ENCODE measurements around the gene MRPL1. TPM values are rescaled to one million over a fixed set of nuclear protein-coding genes. Genes with fewer than 3 reads are reported as not detected.

The MRPL1 gene
- polyA plus RNA-seq, 4 donors, result 21.9 to 61.8 (median 32.1) TPM

GRCh38 chr4:77843628-77844027 lies 19.0 kb upstream of the MRPL1 start:
- Histone ChIP-seq H3K27me3 (ENCODE audit: control insufficient read depth in 3 of 3, insufficient read depth in 3 of 3, low read length in 3 of 3) (no peaks in the 10 kb centered on the region), H3K4me1 (ENCODE audit: control insufficient read depth in 3 of 3, insufficient read depth in 2 of 3, low read depth in 1 of 3, low read length in 2 of 3) (no peaks in the 10 kb centered on the region), H3K36me3 (ENCODE audit: control insufficient read depth in 3 of 3, insufficient read depth in 2 of 3, low read depth in 1 of 3, low read length in 3 of 3) (no peaks in the 10 kb centered on the region), H3K27ac (ENCODE audit: low read depth in 1 of 3, low read length in 2 of 3) (no peak overlapping the region), H3K4me3 (ENCODE audit: low read depth in 1 of 3, low read length in 3 of 3) (no peak overlapping the region), H3K9me3 (ENCODE audit: control insufficient read depth in 2 of 2, insufficient read depth in 1 of 2, low read depth in 1 of 2, low read length in 1 of 2) (no peaks in the 10 kb centered on the region)
- WGBS, 3 donors, result 52 to 79% (median 69%) methylated on average over 1 of the region's 1 CpG
- FAIRE-seq (no peak), DNase-seq (no peak)

GRCh38 chr4:77844363-77844762 lies 18.3 kb upstream of the MRPL1 start:
- Histone ChIP-seq H3K4me1 (ENCODE audit: control insufficient read depth in 3 of 3, insufficient read depth in 2 of 3, low read depth in 1 of 3, low read length in 2 of 3) (no peaks in the 10 kb centered on the region), H3K36me3 (ENCODE audit: control insufficient read depth in 3 of 3, insufficient read depth in 2 of 3, low read depth in 1 of 3, low read length in 3 of 3) (no peaks in the 10 kb centered on the region), H3K9me3 (ENCODE audit: control insufficient read depth in 2 of 2, insufficient read depth in 1 of 2, low read depth in 1 of 2, low read length in 1 of 2) (no peaks in the 10 kb centered on the region), H3K4me3 (ENCODE audit: low read depth in 1 of 3, low read length in 3 of 3) (no peak overlapping the region), H3K27ac (ENCODE audit: low read depth in 1 of 3, low read length in 2 of 3) (no peak overlapping the region), H3K27me3 (ENCODE audit: control insufficient read depth in 3 of 3, insufficient read depth in 3 of 3, low read length in 3 of 3) (no peaks in the 10 kb centered on the region)
- DNase-seq, result no peak
- WGBS, 3 donors, result 93 to 100% (median 95%) methylated on average over 1 of the region's 1 CpG
- FAIRE-seq, result no peak

- DNase-seq (no peak), FAIRE-seq (peak; percentile 19)
- H3K9me3 ChIP-seq (ENCODE audit: control insufficient read depth in 2 of 2, insufficient read depth in 1 of 2, low read depth in 1 of 2, low read length in 1 of 2), result no peaks in the 10 kb centered on the region
- no peaks in the 10 kb centered on the region for H3K27me3 ChIP-seq (ENCODE audit: control insufficient read depth in 3 of 3, insufficient read depth in 3 of 3, low read length in 3 of 3)
- no peaks in the 10 kb centered on the region for H3K36me3 ChIP-seq (ENCODE audit: control insufficient read depth in 3 of 3, insufficient read depth in 2 of 3, low read depth in 1 of 3, low read length in 3 of 3)
- no peaks in the 10 kb centered on the region for H3K4me1 ChIP-seq (ENCODE audit: control insufficient read depth in 3 of 3, insufficient read depth in 2 of 3, low read depth in 1 of 3, low read length in 2 of 3)
- no peak overlapping the region for H3K4me3 ChIP-seq (ENCODE audit: low read depth in 1 of 3, low read length in 3 of 3)
- no peak overlapping the region for H3K27ac ChIP-seq (ENCODE audit: low read depth in 1 of 3, low read length in 2 of 3)
- WGBS, 3 donors, result 62 to 97% (median 74%) methylated on average over 1 of the region's 1 CpG
Observed at GRCh38 chr4:77845400-77845799, 17.2 kb upstream of the MRPL1 start.

GRCh38 chr4:77845929-77846328 lies 16.7 kb upstream of the MRPL1 start:
- no peak for DNase-seq
- H3K27me3 ChIP-seq (ENCODE audit: control insufficient read depth in 3 of 3, insufficient read depth in 3 of 3, low read length in 3 of 3), result no peaks in the 10 kb centered on the region
- WGBS, 3 donors, result 80 to 84% (median 81%) methylated on average over 3 of the region's 3 CpGs
- no peak overlapping the region for H3K27ac ChIP-seq (ENCODE audit: low read depth in 1 of 3, low read length in 2 of 3)
- H3K4me3 ChIP-seq (ENCODE audit: low read depth in 1 of 3, low read length in 3 of 3), result no peak overlapping the region
- no peak for FAIRE-seq
- H3K4me1 ChIP-seq (ENCODE audit: control insufficient read depth in 3 of 3, insufficient read depth in 2 of 3, low read depth in 1 of 3, low read length in 2 of 3), result no peaks in the 10 kb centered on the region
- H3K36me3 ChIP-seq (ENCODE audit: control insufficient read depth in 3 of 3, insufficient read depth in 2 of 3, low read depth in 1 of 3, low read length in 3 of 3), result no peaks in the 10 kb centered on the region
- H3K9me3 ChIP-seq (ENCODE audit: control insufficient read depth in 2 of 2, insufficient read depth in 1 of 2, low read depth in 1 of 2, low read length in 1 of 2), result no peaks in the 10 kb centered on the region

- Histone ChIP-seq H3K36me3 (ENCODE audit: control insufficient read depth in 3 of 3, insufficient read depth in 2 of 3, low read depth in 1 of 3, low read length in 3 of 3) (no peaks in the 10 kb centered on the region), H3K9me3 (ENCODE audit: control insufficient read depth in 2 of 2, insufficient read depth in 1 of 2, low read depth in 1 of 2, low read length in 1 of 2) (no peaks in the 10 kb centered on the region), H3K27ac (ENCODE audit: low read depth in 1 of 3, low read length in 2 of 3) (no peak overlapping the region), H3K4me3 (ENCODE audit: low read depth in 1 of 3, low read length in 3 of 3) (no peak overlapping the region), H3K27me3 (ENCODE audit: control insufficient read depth in 3 of 3, insufficient read depth in 3 of 3, low read length in 3 of 3) (no peaks in the 10 kb centered on the region), H3K4me1 (ENCODE audit: control insufficient read depth in 3 of 3, insufficient read depth in 2 of 3, low read depth in 1 of 3, low read length in 2 of 3) (no peaks in the 10 kb centered on the region)
- 91 to 95% (median 93%) methylated on average over 6 of the region's 6 CpGs for WGBS, 3 donors
- FAIRE-seq, result no peak
- DNase-seq, result no peak
Observed at GRCh38 chr4:77848508-77848907, 14.1 kb upstream of the MRPL1 start.

GRCh38 chr4:77849278-77849965 lies 13.2 kb upstream of the MRPL1 start:
- peaks cover 0 to 3% (median 0%) of the 10 kb centered on the region in 3 donors for H3K4me1 ChIP-seq (ENCODE audit: control insufficient read depth in 3 of 3, insufficient read depth in 2 of 3, low read depth in 1 of 3, low read length in 2 of 3)
- no peak overlapping the region for H3K4me3 ChIP-seq (ENCODE audit: low read depth in 1 of 3, low read length in 3 of 3)
- H3K27me3 ChIP-seq (ENCODE audit: control insufficient read depth in 3 of 3, insufficient read depth in 3 of 3, low read length in 3 of 3), result no peaks in the 10 kb centered on the region
- DNase-seq (no peak), FAIRE-seq (no peak)
- no peaks in the 10 kb centered on the region for H3K9me3 ChIP-seq (ENCODE audit: control insufficient read depth in 2 of 2, insufficient read depth in 1 of 2, low read depth in 1 of 2, low read length in 1 of 2)
- 84 to 91% (median 88%) methylated on average over 12 of the region's 12 CpGs for WGBS, 3 donors
- H3K27ac ChIP-seq (ENCODE audit: low read depth in 1 of 3, low read length in 2 of 3), result no peak overlapping the region
- H3K36me3 ChIP-seq (ENCODE audit: control insufficient read depth in 3 of 3, insufficient read depth in 2 of 3, low read depth in 1 of 3, low read length in 3 of 3), result no peaks in the 10 kb centered on the region

- DNase-seq (peak in 1 of 2 donors; percentile 57), FAIRE-seq (no peak)
- Histone ChIP-seq H3K9me3 (ENCODE audit: control insufficient read depth in 2 of 2, insufficient read depth in 1 of 2, low read depth in 1 of 2, low read length in 1 of 2) (no peaks in the 10 kb centered on the region), H3K27me3 (ENCODE audit: control insufficient read depth in 3 of 3, insufficient read depth in 3 of 3, low read length in 3 of 3) (no peaks in the 10 kb centered on the region), H3K4me1 (ENCODE audit: control insufficient read depth in 3 of 3, insufficient read depth in 2 of 3, low read depth in 1 of 3, low read length in 2 of 3) (peaks cover 0 to 3% (median 0%) of the 10 kb centered on the region in 3 donors), H3K27ac (ENCODE audit: low read depth in 1 of 3, low read length in 2 of 3) (peak overlapping the region in 2 of 3 donors; percentile 24 to 80), H3K4me3 (ENCODE audit: low read depth in 1 of 3, low read length in 3 of 3) (no peak overlapping the region), H3K36me3 (ENCODE audit: control insufficient read depth in 3 of 3, insufficient read depth in 2 of 3, low read depth in 1 of 3, low read length in 3 of 3) (no peaks in the 10 kb centered on the region)
- WGBS, 3 donors, result 55 to 66% (median 62%) methylated on average over 7 of the region's 7 CpGs
Observed at GRCh38 chr4:77852892-77853495, 9.6 kb upstream of the MRPL1 start.

- WGBS, 3 donors, result 58 to 81% (median 64%) methylated on average over 7 of the region's 7 CpGs
- H3K27me3 ChIP-seq (ENCODE audit: control insufficient read depth in 3 of 3, insufficient read depth in 3 of 3, low read length in 3 of 3), result no peaks in the 10 kb centered on the region
- no peaks in the 10 kb centered on the region for H3K9me3 ChIP-seq (ENCODE audit: control insufficient read depth in 2 of 2, insufficient read depth in 1 of 2, low read depth in 1 of 2, low read length in 1 of 2)
- peak in 1 of 2 donors; percentile 36 for DNase-seq
- peaks cover 0 to 3% (median 0%) of the 10 kb centered on the region in 3 donors for H3K4me1 ChIP-seq (ENCODE audit: control insufficient read depth in 3 of 3, insufficient read depth in 2 of 3, low read depth in 1 of 3, low read length in 2 of 3)
- H3K36me3 ChIP-seq (ENCODE audit: control insufficient read depth in 3 of 3, insufficient read depth in 2 of 3, low read depth in 1 of 3, low read length in 3 of 3), result no peaks in the 10 kb centered on the region
- H3K4me3 ChIP-seq (ENCODE audit: low read depth in 1 of 3, low read length in 3 of 3), result no peak overlapping the region
- no peak for FAIRE-seq
- peak overlapping the region; percentile 14 to 94 (median 68) for H3K27ac ChIP-seq (ENCODE audit: low read depth in 1 of 3, low read length in 2 of 3)
Observed at GRCh38 chr4:77854431-77855111, 8.1 kb upstream of the MRPL1 start.
